GM23338 (cell line): Measurements from ENCODE around the gene FIGNL1. TPM values are rescaled to one million over a fixed set of nuclear protein-coding genes. Genes with fewer than 3 reads are reported as not detected.

Experiments used
- ATAC-seq: fragments of 200-7000 bp; cut with Tn5 transposase; 3 replicates; pipeline ENCODE4 v1.9.1; 2020
- DNase-seq: peaks from one replicate; pipeline ENCODE4 v3.0.0-alpha.2; 2015; ENCODE audit warnings: low spot score
- H2AFZ ChIP-seq: fragments of 200-600 bp; sonication (generic); 2 replicates; pipeline ENCODE4 v1.8.0; 2016; ENCODE audit warnings: antibody characterized with exemption, mild to moderate bottlenecking, moderate library complexity
- H3F3A ChIP-seq: fragments of 200-600 bp; sonication (generic); replicated peaks from 2 replicates; pipeline ENCODE4 v1.8.0; 2017; ENCODE audit warnings: antibody characterized with exemption, mixed run types, low read depth
- H3K27ac ChIP-seq: fragments of 200-600 bp; sonication (generic); 2 replicates; pipeline ENCODE4 v1.6.1; 2016; ENCODE audit warnings: low read depth
- H3K27me3 ChIP-seq: fragments of 200-600 bp; sonication (generic); 2 replicates; pipeline ENCODE4 v1.8.0; 2016; ENCODE audit warnings: mild to moderate bottlenecking, mixed run types, moderate library complexity; ENCODE audit not compliant: insufficient read depth
- H3K36me3 ChIP-seq: fragments of 200-600 bp; sonication (generic); 2 replicates; pipeline ENCODE4 v1.8.0; 2016; ENCODE audit warnings: mild to moderate bottlenecking; ENCODE audit not compliant: insufficient read depth
- H3K4me1 ChIP-seq: fragments of 200-600 bp; sonication (generic); 2 replicates; pipeline ENCODE4 v1.8.0; 2016; ENCODE audit warnings: mild to moderate bottlenecking, moderate library complexity; ENCODE audit not compliant: insufficient read depth
- H3K4me2 ChIP-seq: fragments of 200-600 bp; sonication (generic); 2 replicates; pipeline ENCODE4 v1.7.1; 2017; ENCODE audit warnings: mixed run types
- H3K4me3 ChIP-seq: fragments of 200-600 bp; sonication (generic); 2 replicates; pipeline ENCODE4 v1.6.1; 2016; ENCODE audit warnings: mixed run types
- H3K79me2 ChIP-seq: fragments of 200-600 bp; sonication (generic); replicated peaks from 2 replicates; pipeline ENCODE4 v1.8.0; 2017; ENCODE audit warnings: mild to moderate bottlenecking; ENCODE audit not compliant: insufficient read depth
- H3K9me2 ChIP-seq: fragments of 200-600 bp; sonication (generic); 2 replicates; pipeline ENCODE4 v1.8.0; 2017; ENCODE audit not compliant: insufficient read depth
- H4K20me1 ChIP-seq: fragments of 200-600 bp; sonication (generic); replicated peaks from 2 replicates; pipeline ENCODE4 v1.8.0; 2017; ENCODE audit warnings: mild to moderate bottlenecking; ENCODE audit not compliant: insufficient read depth
- H3K27ac Mint-ChIP-seq: 2 replicates; pipeline ENCODE4 v1.8.0; 2020; ENCODE audit warnings: inconsistent platforms, mild to moderate bottlenecking, moderate library complexity, mixed read lengths
- H3K27me3 Mint-ChIP-seq: 3 replicates; pipeline ENCODE4 v1.8.0; 2022; ENCODE audit warnings: low read depth, mild to moderate bottlenecking, moderate library complexity, mixed read lengths, inconsistent platforms; ENCODE audit not compliant: insufficient read depth, poor library complexity
- H3K36me3 Mint-ChIP-seq: 3 replicates; pipeline ENCODE4 v1.8.0; 2021; ENCODE audit warnings: low read depth, mild to moderate bottlenecking, inconsistent platforms, moderate library complexity, mixed read lengths
- H3K4me1 Mint-ChIP-seq: 3 replicates; pipeline ENCODE4 v1.8.0; 2020; ENCODE audit warnings: mild to moderate bottlenecking, inconsistent platforms, mixed read lengths
- H3K4me3 Mint-ChIP-seq: 3 replicates; pipeline ENCODE4 v1.8.0; 2021; ENCODE audit warnings: moderate library complexity, mild to moderate bottlenecking, inconsistent platforms, mixed read lengths
- H3K9me3 Mint-ChIP-seq: 3 replicates; pipeline ENCODE4 v1.8.0; 2020; ENCODE audit warnings: moderate library complexity, mild to moderate bottlenecking, inconsistent platforms, mixed read lengths
- CREB1 ChIP-seq: fragments of 250-450 bp; sonication (Bioruptor Pico); IDR thresholded peaks from 2 replicates; pipeline ENCODE4 v1.5.0; 2020; ENCODE audit warnings: low read depth, mild to moderate bottlenecking, moderate library complexity
- ETS1 ChIP-seq: IDR thresholded peaks from 2 replicates; pipeline ENCODE4 v1.6.1; 2016; ENCODE audit warnings: antibody characterized with exemption
- EZH2 ChIP-seq: fragments of 200-600 bp; sonication (generic); IDR thresholded peaks from one replicate; pipeline ENCODE4 v1.8.0; 2017; ENCODE audit warnings: antibody characterized with exemption, mild to moderate bottlenecking, low read depth; ENCODE audit not compliant: unreplicated experiment
- EZH2phosphoT487 ChIP-seq: fragments of 200-600 bp; sonication (generic); IDR thresholded peaks from one replicate; pipeline ENCODE4 v1.8.1; 2018; ENCODE audit warnings: antibody characterized with exemption; ENCODE audit not compliant: unreplicated experiment
- JUNB ChIP-seq: IDR thresholded peaks from one replicate; pipeline ENCODE4 v1.6.1; 2016; ENCODE audit warnings: antibody characterized with exemption; ENCODE audit not compliant: unreplicated experiment
- NANOG ChIP-seq: IDR thresholded peaks from 2 replicates; pipeline ENCODE4 v1.6.1; 2016; ENCODE audit warnings: antibody characterized with exemption, borderline replicate concordance
- POLR2AphosphoS5 ChIP-seq: IDR thresholded peaks from 2 replicates; pipeline ENCODE4 v1.6.1; 2016; ENCODE audit warnings: antibody characterized with exemption, low read depth
- REST ChIP-seq: IDR thresholded peaks from one replicate; pipeline ENCODE4 v1.6.1; 2018; ENCODE audit warnings: antibody characterized with exemption; ENCODE audit not compliant: unreplicated experiment
- STAT1 ChIP-seq: IDR thresholded peaks from one replicate; pipeline ENCODE4 v1.6.1; 2016; ENCODE audit warnings: antibody characterized with exemption; ENCODE audit not compliant: unreplicated experiment
- ZNF114 ChIP-seq: fragments of 250-450 bp; sonication (Bioruptor Pico); IDR thresholded peaks from 2 replicates; pipeline ENCODE4 v1.5.0; 2020; ENCODE audit warnings: mild to moderate bottlenecking, moderate library complexity
- ZNF331 ChIP-seq: fragments of 250-450 bp; sonication (Bioruptor Pico); IDR thresholded peaks from 2 replicates; pipeline ENCODE4 v1.5.0; 2020; ENCODE audit warnings: low read depth, mild to moderate bottlenecking, moderate library complexity
- polyA plus RNA-seq: library from polyadenylated mRNA; unstranded; fragments of >200 nt; fragmentation: Nextera tagmentation; extraction: Ambion mirVana; gene quantifications from 2 replicates; pipeline ENCODE4 v1.2.1, GENCODE V29; 2016
- total RNA-seq: library from RNA; depleted of rRNA; stranded (reverse); fragments of >200 nt; shearing (Covaris generic); gene quantifications from 2 replicates; pipeline ENCODE4 v1.2.3, GENCODE V29; 2014
- TF ChIP-seq, protein P1 (sequence below), 2 experiments: fragments of 200-600 bp in 1 of 2; sonication (generic) in 1 of 2; conservative IDR thresholded peaks; 2 replicates each; pipeline versions ENCODE4 v1.5.1 to v1.6.1; 2016 to 2017; ENCODE audit warnings: antibody characterized with exemption in 2 of 2, low read depth in 2 of 2, mild to moderate bottlenecking in 2 of 2, moderate library complexity in 1 of 2

The FIGNL1 gene
- total and polyA plus RNA-seq, 2 experiments from 2014 or later: 6.6 to 24.9 TPM

GRCh38 chr7:50400114-50400513 lies 50.0 kb downstream of the FIGNL1 start (continued):
- TF ChIP-seq ETS1: no peak
- no peak for TF ChIP-seq JUNB
- TF ChIP-seq, protein P1, sequence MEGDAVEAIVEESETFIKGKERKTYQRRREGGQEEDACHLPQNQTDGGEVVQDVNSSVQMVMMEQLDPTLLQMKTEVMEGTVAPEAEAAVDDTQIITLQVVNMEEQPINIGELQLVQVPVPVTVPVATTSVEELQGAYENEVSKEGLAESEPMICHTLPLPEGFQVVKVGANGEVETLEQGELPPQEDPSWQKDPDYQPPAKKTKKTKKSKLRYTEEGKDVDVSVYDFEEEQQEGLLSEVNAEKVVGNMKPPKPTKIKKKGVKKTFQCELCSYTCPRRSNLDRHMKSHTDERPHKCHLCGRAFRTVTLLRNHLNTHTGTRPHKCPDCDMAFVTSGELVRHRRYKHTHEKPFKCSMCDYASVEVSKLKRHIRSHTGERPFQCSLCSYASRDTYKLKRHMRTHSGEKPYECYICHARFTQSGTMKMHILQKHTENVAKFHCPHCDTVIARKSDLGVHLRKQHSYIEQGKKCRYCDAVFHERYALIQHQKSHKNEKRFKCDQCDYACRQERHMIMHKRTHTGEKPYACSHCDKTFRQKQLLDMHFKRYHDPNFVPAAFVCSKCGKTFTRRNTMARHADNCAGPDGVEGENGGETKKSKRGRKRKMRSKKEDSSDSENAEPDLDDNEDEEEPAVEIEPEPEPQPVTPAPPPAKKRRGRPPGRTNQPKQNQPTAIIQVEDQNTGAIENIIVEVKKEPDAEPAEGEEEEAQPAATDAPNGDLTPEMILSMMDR (conservative IDR thresholded peaks at IDR 0.05; ENCODE audit: low read depth in 2 of 2): no peak
- no peak for TF ChIP-seq STAT1
- no peak for TF ChIP-seq CREB1 (CRISPR knock-in tag)
- TF ChIP-seq POLR2AphosphoS5: no peak

- H3F3A ChIP-seq: no peaks in the 10 kb centered on the region
- H3K27me3 Mint-ChIP-seq: peaks cover 4% of the 10 kb centered on the region
- no peak overlapping the region for H3K27ac Mint-ChIP-seq
- no peak overlapping the region for H3K27ac ChIP-seq
- no peak for ATAC-seq
- no peaks in the 10 kb centered on the region for H4K20me1 ChIP-seq
- H3K4me2 ChIP-seq: no peak overlapping the region
- DNase-seq: no peak
- no peaks in the 10 kb centered on the region for H3K27me3 ChIP-seq
- H3K9me3 Mint-ChIP-seq: no peaks in the 10 kb centered on the region
- H3K4me1 ChIP-seq: no peaks in the 10 kb centered on the region
- no peak overlapping the region for H3K4me3 ChIP-seq
- no peaks in the 10 kb centered on the region for H3K36me3 Mint-ChIP-seq
- no peaks in the 10 kb centered on the region for H3K79me2 ChIP-seq
- H2AFZ ChIP-seq: no peak overlapping the region
- H3K9me2 ChIP-seq: no peaks in the 10 kb centered on the region
- H3K4me1 Mint-ChIP-seq: no peaks in the 10 kb centered on the region
- H3K4me3 Mint-ChIP-seq: peak overlapping the region; percentile 9; the same call in 1 of the 3 replicates
- no peaks in the 10 kb centered on the region for H3K36me3 ChIP-seq
- TF ChIP-seq REST (no peak), EZH2 (no peak), JUNB (no peak), NANOG (no peak), ZNF114 (no peak), POLR2AphosphoS5 (no peak), ZNF331 (CRISPR knock-in tag) (no peak), EZH2phosphoT487 (no peak)
- TF ChIP-seq, protein P1 (conservative IDR thresholded peaks at IDR 0.05; ENCODE audit: low read depth in 2 of 2): no peak
These were observed 50.5 kb downstream of the FIGNL1 start for GRCh38 chr7:50399635-50400034.
